ENCODE measurements around the gene GPX3.

Gene GPX3

GRCh38 chr5:151012862-151013261, 7.5 kb upstream of the GPX3 start:
- no peak for TF ChIP-seq CTCF (conservative IDR thresholded peaks at IDR 0.05; ENCODE audit: low read length)
- DNase-seq (ENCODE audit: low read depth) = no peak

GRCh38 chr5:151014680-151015343, 5.6 kb upstream of the GPX3 start:
- no peak overlapping the region for H3K4me3 ChIP-seq (ENCODE audit: low read length)
- DNase-seq (ENCODE audit: low read depth) = no peak
- no peak for TF ChIP-seq CTCF (conservative IDR thresholded peaks at IDR 0.05; ENCODE audit: low read length)

More at GRCh38 chr5:151012862-151013261, 7.5 kb upstream of the GPX3 start:
- no peak overlapping the region for H3K4me3 ChIP-seq (ENCODE audit: low read length)

GRCh38 chr5:151015974-151016587, 4.3 kb upstream of the GPX3 start:
- DNase-seq (ENCODE audit: low read depth) = no peak
- TF ChIP-seq CTCF (conservative IDR thresholded peaks at IDR 0.05; ENCODE audit: low read length) = no peak
- H3K4me3 ChIP-seq (ENCODE audit: low read length) = no peak overlapping the region

GRCh38 chr5:151016700-151017099, 3.7 kb upstream of the GPX3 start:
- H3K4me3 ChIP-seq (ENCODE audit: low read length) = no peak overlapping the region
- no peak for TF ChIP-seq CTCF (conservative IDR thresholded peaks at IDR 0.05; ENCODE audit: low read length)
- DNase-seq (ENCODE audit: low read depth) = no peak

- TF ChIP-seq CTCF (conservative IDR thresholded peaks at IDR 0.05; ENCODE audit: low read length) = no peak
- no peak for DNase-seq (ENCODE audit: low read depth)
- no peak overlapping the region for H3K4me3 ChIP-seq (ENCODE audit: low read length)
Measured at GRCh38 chr5:151017897-151018296, 2.5 kb upstream of the GPX3 start.

- no peak for TF ChIP-seq CTCF (conservative IDR thresholded peaks at IDR 0.05; ENCODE audit: low read length)
- no peak overlapping the region for H3K4me3 ChIP-seq (ENCODE audit: low read length)
- DNase-seq (ENCODE audit: low read depth) = no peak
Measured at GRCh38 chr5:151018846-151019245, 1.5 kb upstream of the GPX3 start.

- H3K4me3 ChIP-seq (ENCODE audit: low read length) = no peak overlapping the region
- DNase-seq (ENCODE audit: low read depth) = no peak
- no peak for TF ChIP-seq CTCF (conservative IDR thresholded peaks at IDR 0.05; ENCODE audit: low read length)
Measured at GRCh38 chr5:151019331-151019730, 1.1 kb upstream of the GPX3 start.

Measured in AG10803 (cell line).